HG02642 (cell line): Measurements from ENCODE around the gene UBN1.

Experiments used
- ATAC-seq: cut with Tn5 transposase; IDR thresholded peaks from one replicate; pipeline ENCODE4 v1.9.1; 2021; ENCODE audit warnings: mild to moderate bottlenecking; ENCODE audit not compliant: unreplicated experiment, poor library complexity

Gene UBN1

DNA sequence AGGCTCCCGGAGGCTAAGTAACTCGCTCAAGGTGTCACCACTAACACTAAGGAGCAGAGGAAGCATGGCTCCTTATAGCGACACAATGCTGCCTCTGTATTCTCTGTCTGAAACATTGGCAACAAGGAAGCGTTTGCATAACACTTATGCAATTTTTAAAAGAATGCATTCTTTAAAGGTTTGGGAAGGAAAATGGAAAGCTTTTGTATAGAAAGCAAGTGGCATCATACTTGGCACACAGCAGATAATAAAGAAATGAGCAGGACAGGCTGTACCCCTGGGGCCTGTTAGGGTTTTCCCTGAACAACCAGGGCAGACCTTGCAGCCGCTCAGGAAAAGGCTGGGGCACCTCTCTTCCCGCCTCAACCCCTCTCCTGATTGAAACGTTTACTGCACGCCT is 52.8 kb downstream of the UBN1 start:
- no peak for ATAC-seq

DNA sequence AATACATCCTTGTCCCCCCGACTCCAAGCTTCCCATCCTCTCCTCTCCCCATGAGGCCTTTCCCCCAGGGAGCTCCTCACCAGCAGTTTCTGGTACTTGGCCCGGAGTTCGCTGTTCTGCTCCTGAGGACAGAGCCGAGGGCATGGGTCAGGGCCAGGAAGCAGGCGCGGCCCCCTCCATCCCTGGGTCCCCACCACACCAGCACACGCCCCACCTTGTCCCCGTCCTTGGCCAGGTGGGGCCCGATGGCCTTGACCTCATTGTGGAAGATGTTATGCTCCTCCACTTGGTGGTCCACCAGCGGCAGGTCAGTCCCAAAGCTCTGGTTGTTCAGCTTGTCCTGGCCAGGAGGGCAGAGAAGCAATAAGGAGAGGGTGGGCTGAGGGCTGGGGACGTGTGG is 53.5 kb downstream of the UBN1 start:
- no peak for ATAC-seq

DNA sequence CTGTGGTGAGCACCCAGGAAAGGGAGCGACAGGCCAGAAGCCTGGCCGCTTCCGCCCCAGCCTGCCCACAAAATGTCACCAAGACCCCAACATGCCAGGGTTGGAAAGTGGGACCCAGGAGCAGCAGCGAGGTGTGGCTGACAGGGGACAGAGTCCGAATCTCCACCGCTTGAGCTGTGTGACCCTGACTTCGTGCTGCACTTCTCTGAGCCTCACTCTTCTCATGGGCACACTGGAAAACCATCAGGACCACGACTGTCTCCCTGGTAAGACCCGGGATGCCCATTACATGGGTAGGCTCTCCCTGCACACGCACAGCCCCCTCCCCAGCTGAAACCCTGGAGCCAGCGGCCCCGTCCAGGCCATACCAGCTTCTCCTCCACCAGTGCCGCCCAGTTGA is 54.8 kb downstream of the UBN1 start:
- no peak for ATAC-seq

DNA sequence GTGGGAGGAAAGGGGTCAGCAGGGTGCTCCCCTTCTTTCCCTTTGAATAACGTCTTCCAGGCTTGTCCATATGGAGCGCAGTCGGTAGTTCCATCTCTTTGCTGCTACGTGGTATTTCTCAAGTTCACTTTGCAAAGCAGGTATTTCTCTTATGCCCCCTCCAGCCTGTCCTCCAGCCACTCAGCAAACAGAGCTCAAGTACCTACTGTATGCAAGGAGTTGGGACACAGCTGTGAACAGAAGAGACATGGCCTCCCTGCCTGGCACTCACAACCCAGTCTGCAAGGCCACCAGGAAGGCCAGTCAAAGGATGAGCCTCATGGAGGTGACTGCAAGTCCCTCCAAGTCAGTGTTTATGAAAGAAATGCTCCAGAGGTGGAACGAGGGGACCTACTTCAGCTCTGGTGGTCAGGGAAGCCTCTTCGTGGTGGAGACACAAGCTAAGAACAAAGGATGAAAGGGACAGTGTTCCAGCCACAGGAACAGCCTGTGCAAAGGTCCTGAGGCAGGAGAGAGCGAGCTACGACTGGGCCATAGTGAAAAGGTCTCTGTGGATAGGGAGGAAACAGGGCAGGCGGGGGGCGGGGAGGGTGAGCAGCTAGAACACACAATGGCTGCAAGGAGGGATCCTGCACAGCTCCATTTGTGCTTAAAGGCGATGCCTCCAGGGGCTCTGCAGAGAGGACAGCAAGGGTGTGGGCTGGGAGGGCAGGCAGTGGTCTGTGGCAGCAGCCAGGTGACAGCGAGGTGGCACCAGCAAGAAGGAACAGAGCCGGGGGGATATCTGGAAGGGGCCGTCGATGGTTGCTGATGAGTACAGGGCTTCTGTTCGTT is 57.0 kb downstream of the UBN1 start:
- ATAC-seq, result no peak

DNA sequence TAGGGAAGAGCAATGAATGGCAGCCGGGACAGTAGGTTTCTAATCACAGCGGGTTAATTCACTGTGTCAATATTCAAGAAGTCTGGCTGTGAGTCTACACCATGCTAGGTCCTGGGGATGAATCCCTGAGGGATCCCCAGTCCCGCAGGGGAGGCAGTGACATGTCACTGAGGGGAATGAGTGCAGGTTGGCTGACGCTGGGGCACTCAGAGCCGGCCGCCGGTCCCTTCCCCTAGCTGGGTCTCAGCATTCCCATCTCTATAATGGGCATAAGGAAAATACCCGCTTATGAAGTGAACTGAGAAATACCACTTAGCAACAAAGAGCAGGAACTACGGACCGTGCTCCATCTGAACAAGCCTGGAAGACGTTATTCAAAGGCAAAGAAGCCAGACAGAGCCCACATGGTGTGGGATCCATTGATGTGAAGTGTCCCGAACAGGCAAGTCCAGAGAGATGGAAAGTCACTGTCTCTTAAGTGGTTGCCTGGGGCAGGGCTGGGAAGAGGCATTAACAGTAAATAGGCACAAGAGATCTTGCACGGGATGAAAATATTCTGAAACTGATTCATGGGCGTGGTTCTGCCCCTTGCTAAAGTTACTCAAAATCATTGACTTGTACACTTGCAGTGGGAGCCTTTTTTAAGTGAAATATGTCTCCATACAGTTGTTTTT is 57.8 kb downstream of the UBN1 start:
- no peak for ATAC-seq

DNA sequence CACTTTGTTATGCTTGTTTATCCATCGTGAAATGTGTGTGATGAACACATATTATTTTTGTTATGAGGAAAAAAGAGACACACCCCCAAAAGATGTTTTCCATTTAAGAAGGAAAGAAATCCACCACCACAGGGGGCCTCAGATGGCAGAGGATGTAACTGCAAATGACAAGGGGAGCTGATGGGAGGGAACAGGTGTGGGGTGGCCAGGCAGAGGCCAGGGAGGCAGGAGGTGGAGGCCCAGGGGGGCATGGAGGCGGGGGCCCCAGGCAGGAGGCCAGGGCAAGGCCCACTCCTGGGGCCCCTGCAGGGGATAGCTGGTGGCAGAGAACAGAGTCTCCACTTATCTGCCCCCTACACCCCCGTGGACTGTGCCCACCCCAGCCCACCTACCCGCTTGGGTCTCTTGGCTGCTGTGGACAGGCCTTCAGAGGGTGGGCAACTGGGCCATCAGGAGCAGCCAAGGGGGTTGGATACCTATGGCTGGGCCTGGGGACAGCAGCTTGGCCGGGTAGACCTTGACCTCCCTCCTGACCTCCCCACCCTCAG is 61.6 kb downstream of the UBN1 start:
- no peak for ATAC-seq

DNA sequence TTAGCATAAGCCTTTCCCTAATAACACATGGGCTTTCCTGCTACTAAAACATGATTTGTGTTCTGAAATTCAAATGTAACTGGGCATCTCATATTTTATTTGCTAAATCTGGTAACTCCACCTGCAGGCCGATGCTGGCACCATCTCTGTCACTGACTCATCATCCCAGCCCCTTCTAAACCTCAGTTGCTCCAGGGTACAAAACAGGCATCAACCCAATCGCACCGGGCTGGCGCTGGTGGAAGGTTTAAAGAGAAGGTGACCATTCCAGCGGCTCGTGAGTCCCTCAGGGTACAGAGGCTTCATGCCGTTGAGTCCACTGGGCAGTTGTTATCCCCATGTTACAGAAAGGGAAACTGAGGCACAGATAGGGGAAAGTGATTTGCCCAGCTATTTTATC is 62.5 kb downstream of the UBN1 start:
- ATAC-seq, result no peak

DNA sequence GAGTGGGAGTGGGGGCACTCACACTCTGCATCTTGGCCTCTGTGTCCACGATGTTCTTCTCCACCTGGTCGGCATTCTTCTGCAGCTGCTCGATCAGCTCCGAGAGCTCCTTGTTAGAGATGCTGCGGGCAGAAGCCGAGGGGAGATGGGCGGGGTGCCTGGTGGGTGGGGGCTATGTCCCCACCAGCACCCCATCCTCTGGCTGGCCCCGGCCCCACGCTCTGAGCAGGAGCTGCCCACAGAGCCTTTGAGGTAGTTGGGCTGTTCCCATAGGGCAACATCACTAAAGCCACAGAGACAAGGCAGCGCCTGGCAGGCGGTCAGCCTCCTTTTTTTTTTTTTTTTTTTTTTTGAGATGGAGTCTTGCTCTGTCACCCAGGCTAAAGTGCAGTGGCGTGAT is 63.5 kb downstream of the UBN1 start:
- no peak for ATAC-seq

DNA sequence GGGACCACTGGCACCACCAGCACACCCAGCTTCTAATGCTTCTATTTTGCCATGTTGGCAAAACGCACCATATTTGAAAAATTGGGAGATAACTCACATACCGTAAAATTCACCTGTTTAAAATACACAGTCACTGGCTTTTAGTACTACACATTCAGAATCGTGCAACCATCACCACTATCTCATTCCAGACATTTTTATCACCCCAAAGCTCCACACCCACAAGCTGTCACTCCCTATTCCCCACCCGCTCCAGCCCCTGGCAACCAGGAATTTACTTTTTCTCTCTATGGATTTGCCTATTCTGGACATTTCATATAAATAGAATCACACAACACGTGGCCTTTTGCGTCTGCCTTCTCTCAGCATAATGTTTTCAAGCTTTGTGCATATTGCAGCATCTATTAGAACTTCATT is 64.7 kb downstream of the UBN1 start:
- ATAC-seq, result no peak

DNA sequence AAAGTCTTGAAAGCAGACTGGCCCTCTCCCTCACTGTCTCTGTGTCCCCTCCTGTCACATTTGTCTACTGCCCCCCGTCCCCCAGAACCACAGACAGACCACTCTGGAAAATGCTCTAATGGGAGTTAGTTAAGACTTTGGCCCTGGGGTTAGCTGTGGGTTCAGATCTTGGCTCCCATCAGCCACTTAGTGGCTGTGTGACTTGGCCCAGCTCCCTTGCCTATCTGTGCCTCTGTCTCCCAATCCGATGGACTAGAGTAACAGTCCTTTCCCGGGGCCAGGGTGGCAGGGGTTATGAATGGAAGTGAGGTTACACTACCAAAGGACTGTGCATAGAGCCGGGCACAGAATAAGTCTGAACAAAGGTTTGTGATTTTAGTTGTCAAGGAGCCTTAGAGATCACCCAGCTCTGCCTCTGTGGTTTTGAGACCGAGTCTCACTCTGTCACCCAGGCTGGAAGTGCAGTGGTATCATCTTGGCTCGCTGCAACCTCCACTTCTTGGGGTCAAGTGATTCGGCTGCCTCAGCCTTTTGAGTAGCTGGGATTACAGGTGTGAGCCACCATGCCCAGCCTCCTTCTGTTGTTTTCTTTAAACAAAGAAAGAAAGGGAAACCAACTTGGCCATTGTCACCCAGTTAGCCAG is 66.0 kb downstream of the UBN1 start:
- ATAC-seq, result no peak

DNA sequence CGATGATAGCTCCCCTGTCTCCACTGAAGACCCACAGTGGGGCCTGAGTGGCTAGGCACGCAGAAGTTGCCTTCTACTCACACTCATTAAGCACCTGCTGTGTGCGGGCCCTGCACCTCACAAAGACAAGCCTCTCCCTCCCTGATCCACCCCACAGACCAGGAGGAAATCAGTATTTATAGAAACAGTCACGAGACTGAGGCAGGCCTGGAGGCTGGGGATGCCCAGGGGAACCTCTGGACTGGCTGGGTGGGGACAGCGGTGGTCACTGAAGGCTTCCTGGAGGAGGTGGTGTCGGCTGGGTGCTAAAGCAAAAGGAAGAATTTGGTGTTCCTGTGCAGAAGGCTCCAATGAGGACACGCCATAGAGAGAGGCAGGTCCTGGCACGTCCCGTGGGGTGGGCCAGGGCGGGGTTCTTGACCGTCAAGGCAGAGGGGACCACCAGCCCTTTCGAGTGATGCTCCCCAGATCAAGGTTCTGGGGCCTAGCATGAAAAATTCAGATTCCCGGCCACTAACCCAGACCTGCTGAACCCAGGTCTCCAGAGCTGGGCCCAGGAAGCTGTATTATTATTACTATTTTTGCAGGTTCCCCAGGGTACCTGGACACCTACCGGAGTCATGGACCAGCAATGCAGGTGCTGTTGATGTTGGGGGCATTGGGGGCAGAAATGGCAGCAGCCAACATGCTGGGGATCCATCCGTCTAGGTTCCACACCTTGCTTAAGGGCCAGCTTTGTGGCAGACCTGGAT is 66.7 kb downstream of the UBN1 start:
- ATAC-seq, result no peak

DNA sequence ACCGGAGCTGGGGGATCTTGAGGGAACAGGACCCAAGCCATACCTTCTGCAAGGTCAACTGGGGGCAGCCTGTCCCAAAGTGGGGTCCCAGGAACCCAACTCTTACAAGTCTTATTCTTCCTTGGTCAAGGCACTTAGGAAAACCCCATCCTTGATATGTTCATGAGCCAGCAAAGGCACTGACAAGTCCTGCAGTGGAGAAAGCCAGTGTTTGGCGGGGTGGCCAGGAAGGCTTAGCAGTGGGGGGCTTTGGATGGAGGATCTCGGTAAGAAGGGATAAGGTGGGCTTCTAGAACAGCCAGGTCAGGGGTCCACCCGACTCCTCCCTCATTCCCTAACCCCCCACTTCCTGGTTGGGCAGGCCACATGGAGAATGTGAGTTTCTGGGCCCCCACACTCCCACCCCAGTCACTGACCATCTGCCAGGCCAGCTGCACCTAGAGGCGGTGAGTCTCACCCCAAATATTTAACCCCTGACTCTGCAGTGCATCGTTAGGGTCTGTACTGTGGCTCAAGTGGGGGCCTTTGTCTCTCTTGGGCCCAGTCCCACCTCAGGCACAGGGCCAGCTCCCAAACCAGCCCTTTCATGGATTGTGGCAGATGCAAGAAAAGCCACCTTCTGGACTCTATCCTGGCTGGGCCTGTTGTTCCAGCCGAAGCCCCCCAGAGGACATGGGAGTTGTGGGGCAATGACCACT is 67.4 kb downstream of the UBN1 start:
- ATAC-seq, result no peak

DNA sequence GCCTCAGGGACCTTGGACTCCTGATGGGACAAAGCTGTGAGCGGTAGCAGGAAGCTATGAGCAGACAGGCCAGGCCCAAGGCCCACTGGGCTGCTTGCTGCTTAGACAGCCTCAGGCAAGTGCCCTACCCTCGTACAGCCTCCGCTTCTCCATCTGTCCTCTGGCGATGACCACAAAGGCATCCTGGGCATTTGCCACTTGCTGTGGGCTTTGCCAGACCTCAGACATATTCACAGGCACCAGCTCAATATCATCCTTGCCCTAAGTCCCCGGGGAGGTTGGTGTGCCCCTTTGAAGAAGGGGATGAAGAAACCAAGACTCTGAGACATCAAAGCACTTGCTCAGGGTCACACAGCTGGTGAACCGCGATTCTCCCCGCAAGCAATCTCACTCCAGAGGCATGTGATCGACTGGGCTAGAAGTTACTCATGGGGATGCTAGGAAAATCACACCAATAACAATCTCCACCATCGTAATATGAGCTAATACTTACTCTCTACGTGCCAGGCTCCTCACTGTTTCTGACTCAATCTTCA is 68.0 kb downstream of the UBN1 start:
- no peak for ATAC-seq

DNA sequence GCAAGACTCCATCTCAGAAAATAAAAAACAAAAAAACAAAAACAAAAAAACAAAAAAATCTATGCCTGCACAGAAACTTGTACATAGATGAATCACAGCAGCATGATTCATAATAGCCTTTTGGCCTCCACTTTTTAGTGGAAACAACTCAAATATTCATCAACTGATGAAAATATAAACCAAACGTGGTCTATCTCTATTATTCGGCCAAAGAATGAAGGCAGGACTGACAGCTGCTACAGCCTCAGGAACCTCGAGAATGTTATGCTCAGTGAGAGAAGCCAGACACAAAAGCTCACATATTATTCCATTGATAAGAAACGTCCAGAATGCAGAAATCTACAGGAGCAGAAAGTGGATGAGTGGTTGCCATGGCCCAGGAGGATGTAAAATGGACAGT is 69.8 kb downstream of the UBN1 start:
- no peak for ATAC-seq

DNA sequence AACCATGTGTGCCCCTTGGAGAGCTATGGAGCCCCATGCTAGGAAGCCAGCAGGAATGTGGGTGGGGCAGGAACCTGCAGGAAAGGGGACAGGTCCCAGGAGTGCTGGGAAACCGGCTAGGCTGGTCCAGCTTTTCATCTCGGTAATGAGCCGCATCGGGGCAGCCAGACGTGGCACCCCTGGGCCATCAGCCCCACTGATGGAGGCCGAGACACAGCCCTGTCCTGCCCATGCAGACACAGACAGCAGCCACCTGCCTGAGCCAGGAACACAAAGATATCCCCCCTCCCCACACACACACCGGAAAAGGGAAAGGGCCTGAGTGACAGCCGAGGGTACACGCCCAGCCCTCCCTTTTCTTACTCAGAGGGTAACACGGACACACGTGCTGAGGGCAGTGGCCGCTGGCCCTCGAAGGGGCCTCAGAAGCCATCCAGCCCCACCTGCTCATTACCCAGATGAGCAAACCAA is 71.5 kb downstream of the UBN1 start:
- ATAC-seq, result no peak

DNA sequence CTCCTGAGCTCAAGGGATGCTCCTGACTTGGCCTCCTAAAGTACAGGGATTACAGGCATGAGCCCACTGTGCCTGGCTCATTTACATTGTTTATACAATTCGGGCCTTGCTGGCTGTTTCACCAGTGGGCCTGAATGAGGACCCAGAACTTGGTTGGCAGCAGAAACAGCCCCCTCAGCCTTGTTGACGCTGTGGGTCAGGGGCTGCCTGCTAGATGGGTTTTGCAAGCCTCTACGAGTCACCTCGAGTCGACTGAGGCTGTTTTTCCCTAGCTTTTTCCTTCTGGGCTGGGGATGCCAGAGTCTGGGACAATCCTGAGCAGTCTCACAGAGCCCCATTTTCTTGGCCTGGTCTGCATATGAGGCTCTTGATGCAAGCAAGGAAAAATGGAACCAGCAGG is 73.5 kb downstream of the UBN1 start:
- ATAC-seq, result no peak

DNA sequence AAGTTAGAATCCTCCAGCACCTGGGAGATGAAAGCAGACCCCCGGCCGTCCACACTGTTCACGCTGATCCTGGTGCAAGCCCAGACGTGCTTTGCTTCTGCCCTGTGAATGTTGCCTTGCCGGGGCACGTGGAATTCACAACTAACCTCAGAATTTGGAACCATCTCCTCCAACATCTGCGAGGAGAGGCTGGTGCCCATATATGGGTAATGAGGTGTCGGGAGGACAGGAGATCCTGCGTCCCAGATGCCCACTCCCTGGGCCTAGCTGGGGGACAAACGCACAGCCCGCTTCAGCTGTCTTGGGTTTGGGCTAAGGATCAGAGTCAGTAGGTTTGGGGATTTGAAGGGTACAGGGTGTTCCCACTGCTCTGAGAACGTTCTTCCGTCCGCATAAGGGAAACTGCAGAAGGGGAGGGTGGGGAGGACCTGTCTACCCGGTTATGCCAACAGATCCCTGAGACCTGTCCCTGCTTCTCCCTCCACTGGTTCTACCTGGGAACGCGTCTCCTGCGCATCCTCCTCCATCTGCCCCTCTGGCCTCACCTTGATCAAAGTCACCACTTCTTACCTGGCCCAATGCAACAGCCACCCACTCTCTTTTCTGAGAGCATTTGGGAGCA is 75.6 kb downstream of the UBN1 start:
- no peak for ATAC-seq

DNA sequence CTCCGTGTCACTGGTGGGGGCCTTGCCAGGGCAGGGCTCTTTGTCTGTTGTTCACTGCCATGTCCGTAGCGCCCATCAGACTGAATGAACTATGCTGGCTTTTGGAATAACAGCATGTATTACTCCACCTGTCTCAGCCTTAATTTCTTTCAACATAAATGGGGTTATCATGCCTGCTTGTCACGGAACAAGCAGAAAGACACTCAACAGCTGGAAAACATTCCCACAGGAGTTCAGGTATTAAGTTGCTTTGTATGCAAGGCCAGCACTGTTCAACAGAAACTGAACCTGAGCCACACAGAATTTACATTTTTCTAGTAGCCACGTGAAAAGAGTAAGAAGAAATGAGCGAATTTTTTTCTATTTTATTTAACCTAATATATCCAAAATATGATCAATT is 76.6 kb downstream of the UBN1 start:
- ATAC-seq, result no peak
